ENCODE results near the gene OPN5. TPM values are rescaled to one million over a fixed set of nuclear protein-coding genes. Genes with fewer than 3 reads are reported as not detected.

Gene OPN5
- total and polyA plus RNA-seq, 3 donors from 2014 or later, result 6.3 to 17.3 (median 7.3) TPM

GRCh38 chr6:47785182-47785581, 3.4 kb downstream of the OPN5 start:
- intact Hi-C loops (cut with DNase I; ENCODE audit: low total_unique reads), result loop anchor here (10.0 kb wide), 2 partner anchors 150 to 370 kb away; no protein-coding TSS in a partner anchor
- H3K27ac ChIP-seq, result no peak overlapping the region
- no peak overlapping the region for H3K4me3 ChIP-seq
- H3K36me3 ChIP-seq (ENCODE audit: low read depth, missing control alignments), result no peaks in the 10 kb centered on the region
- TF ChIP-seq POLR2A (IDR thresholded peaks at IDR 0.05) (no peak), CTCF (IDR thresholded peaks at IDR 0.05) (no peak)
- no peaks in the 10 kb centered on the region for H3K27me3 ChIP-seq
- WGBS, 2 donors, result 54 to 55% methylated on average over 2 of the region's 2 CpGs
- DNase-seq, result no peak
- no peaks in the 10 kb centered on the region for H3K4me1 ChIP-seq
- no peaks in the 10 kb centered on the region for H3K9me3 ChIP-seq

GRCh38 chr6:47787620-47788497, 6.0 kb downstream of the OPN5 start:
- Histone ChIP-seq H3K9me3 (no peaks in the 10 kb centered on the region), H3K27ac (no peak overlapping the region), H3K36me3 (ENCODE audit: low read depth, missing control alignments) (no peaks in the 10 kb centered on the region), H3K27me3 (no peaks in the 10 kb centered on the region), H3K4me1 (no peaks in the 10 kb centered on the region), H3K4me3 (peak overlapping the region in 1 of 2 donors; percentile 2)
- peak; percentile 77 for DNase-seq
- TF ChIP-seq POLR2A (IDR thresholded peaks at IDR 0.05) (no peak), CTCF (IDR thresholded peaks at IDR 0.05) (peak; percentile 56 to 91 (median 87))
- intact Hi-C loops (cut with DNase I; ENCODE audit: low total_unique reads), result loop anchor here (10.0 kb wide), 2 partner anchors 153 to 373 kb away; no protein-coding TSS in a partner anchor
- 7 to 14% methylated on average over 20 of the region's 20 CpGs for WGBS, 2 donors

GRCh38 chr6:47788498-47788884, 6.7 kb downstream of the OPN5 start:
- DNase-seq, result no peak
- H3K36me3 ChIP-seq (ENCODE audit: low read depth, missing control alignments), result no peaks in the 10 kb centered on the region
- TF ChIP-seq POLR2A (IDR thresholded peaks at IDR 0.05) (no peak), CTCF (IDR thresholded peaks at IDR 0.05) (no peak)
- no peaks in the 10 kb centered on the region for H3K9me3 ChIP-seq
- H3K27ac ChIP-seq, result no peak overlapping the region
- intact Hi-C loops (cut with DNase I; ENCODE audit: low total_unique reads), result loop anchor here (10.0 kb wide), 2 partner anchors 154 to 374 kb away; no protein-coding TSS in a partner anchor
- peak overlapping the region in 1 of 2 donors; percentile 2 for H3K4me3 ChIP-seq
- WGBS, 2 donors, result 53 to 57% methylated on average over 5 of the region's 5 CpGs
- no peaks in the 10 kb centered on the region for H3K4me1 ChIP-seq
- no peaks in the 10 kb centered on the region for H3K27me3 ChIP-seq

GRCh38 chr6:47789553-47789952, 7.7 kb downstream of the OPN5 start:
- Histone ChIP-seq H3K36me3 (ENCODE audit: low read depth, missing control alignments) (no peaks in the 10 kb centered on the region), H3K4me3 (no peak overlapping the region), H3K9me3 (no peaks in the 10 kb centered on the region), H3K27ac (no peak overlapping the region), H3K27me3 (no peaks in the 10 kb centered on the region), H3K4me1 (no peaks in the 10 kb centered on the region)
- no peak for DNase-seq
- WGBS, 2 donors, result 80 to 89% methylated on average over 2 of the region's 2 CpGs
- intact Hi-C loops (cut with DNase I; ENCODE audit: low total_unique reads), result loop anchor here (10.0 kb wide), 2 partner anchors 155 to 375 kb away; no protein-coding TSS in a partner anchor
- no peak for TF ChIP-seq POLR2A (IDR thresholded peaks at IDR 0.05)
- TF ChIP-seq CTCF (IDR thresholded peaks at IDR 0.05), result no peak
